HPDE6-E6E7 (cell line): ENCODE measurements around the gene CCDC68.
"Not testable (repeated sequence)": the region's sequence is repeated elsewhere in the genome, so short reads cannot be mapped to it uniquely, and the experiment has no call there.

ENCODE experiments used
- DNase-seq: peaks from one replicate; pipeline ENCODE4 v3.0.0; 2011; ENCODE audit warnings: missing footprints; ENCODE audit errors: extremely low spot score

Gene CCDC68

GRCh38 chr18:54875063-54875462 is 84.2 kb downstream of the CCDC68 start:
- no peak for DNase-seq

- peak; percentile 2 for DNase-seq
Measured at GRCh38 chr18:54873884-54874255, 85.4 kb downstream of the CCDC68 start.

- DNase-seq = no peak
Measured at GRCh38 chr18:54872681-54873080, 86.6 kb downstream of the CCDC68 start.

GRCh38 chr18:54871231-54871630 is 88.0 kb downstream of the CCDC68 start:
- no peak for DNase-seq

GRCh38 chr18:54867131-54867530 is 92.1 kb downstream of the CCDC68 start:
- no peak for DNase-seq

GRCh38 chr18:54860941-54861340 is 98.3 kb downstream of the CCDC68 start:
- no peak for DNase-seq

- DNase-seq = no peak
Measured at GRCh38 chr18:54859667-54860421, 99.4 kb downstream of the CCDC68 start.

GRCh38 chr18:54857499-54857898 is 101.8 kb downstream of the CCDC68 start:
- DNase-seq = no peak

GRCh38 chr18:54856105-54856646 is 103.1 kb downstream of the CCDC68 start:
- DNase-seq = no peak

GRCh38 chr18:54855050-54855449 is 104.2 kb downstream of the CCDC68 start:
- not testable (repeated sequence) for DNase-seq

- no peak for DNase-seq
Measured at GRCh38 chr18:54852780-54853675, 106.2 kb downstream of the CCDC68 start.
